ENCODE measurements around the gene THUMPD3.

Gene THUMPD3

DNA sequence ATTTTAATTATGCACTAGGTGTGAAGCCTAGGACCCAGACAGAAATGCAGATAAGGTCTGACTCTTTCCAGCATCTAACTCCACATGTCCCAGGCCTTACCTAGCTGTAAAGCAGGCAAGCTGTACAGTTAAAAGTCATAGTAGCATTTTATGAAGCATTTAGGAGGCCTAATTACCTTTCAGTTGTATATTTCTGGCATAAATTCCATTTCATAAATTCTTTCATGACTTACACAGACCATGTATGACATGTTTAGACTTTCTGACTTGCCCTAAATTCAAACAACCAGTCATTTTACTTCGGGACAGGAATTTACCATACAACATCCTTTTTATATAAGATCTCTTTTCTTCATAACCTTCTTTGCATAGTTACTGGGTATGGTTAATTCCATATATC, 35.3 kb upstream of the THUMPD3 start:
- DNase-seq = no peak
- Histone ChIP-seq H3K4me3 (ENCODE audit: low read depth, low read length) (no peak overlapping the region), H3K9me3 (no peaks in the 10 kb centered on the region), H3K4me1 (no peaks in the 10 kb centered on the region), H3K36me3 (no peaks in the 10 kb centered on the region), H3K27me3 (no peaks in the 10 kb centered on the region)
- TF ChIP-seq, protein P1, sequence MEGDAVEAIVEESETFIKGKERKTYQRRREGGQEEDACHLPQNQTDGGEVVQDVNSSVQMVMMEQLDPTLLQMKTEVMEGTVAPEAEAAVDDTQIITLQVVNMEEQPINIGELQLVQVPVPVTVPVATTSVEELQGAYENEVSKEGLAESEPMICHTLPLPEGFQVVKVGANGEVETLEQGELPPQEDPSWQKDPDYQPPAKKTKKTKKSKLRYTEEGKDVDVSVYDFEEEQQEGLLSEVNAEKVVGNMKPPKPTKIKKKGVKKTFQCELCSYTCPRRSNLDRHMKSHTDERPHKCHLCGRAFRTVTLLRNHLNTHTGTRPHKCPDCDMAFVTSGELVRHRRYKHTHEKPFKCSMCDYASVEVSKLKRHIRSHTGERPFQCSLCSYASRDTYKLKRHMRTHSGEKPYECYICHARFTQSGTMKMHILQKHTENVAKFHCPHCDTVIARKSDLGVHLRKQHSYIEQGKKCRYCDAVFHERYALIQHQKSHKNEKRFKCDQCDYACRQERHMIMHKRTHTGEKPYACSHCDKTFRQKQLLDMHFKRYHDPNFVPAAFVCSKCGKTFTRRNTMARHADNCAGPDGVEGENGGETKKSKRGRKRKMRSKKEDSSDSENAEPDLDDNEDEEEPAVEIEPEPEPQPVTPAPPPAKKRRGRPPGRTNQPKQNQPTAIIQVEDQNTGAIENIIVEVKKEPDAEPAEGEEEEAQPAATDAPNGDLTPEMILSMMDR (IDR thresholded peaks at IDR 0.05; ENCODE audit: low read depth, low read length) = no peak

DNA sequence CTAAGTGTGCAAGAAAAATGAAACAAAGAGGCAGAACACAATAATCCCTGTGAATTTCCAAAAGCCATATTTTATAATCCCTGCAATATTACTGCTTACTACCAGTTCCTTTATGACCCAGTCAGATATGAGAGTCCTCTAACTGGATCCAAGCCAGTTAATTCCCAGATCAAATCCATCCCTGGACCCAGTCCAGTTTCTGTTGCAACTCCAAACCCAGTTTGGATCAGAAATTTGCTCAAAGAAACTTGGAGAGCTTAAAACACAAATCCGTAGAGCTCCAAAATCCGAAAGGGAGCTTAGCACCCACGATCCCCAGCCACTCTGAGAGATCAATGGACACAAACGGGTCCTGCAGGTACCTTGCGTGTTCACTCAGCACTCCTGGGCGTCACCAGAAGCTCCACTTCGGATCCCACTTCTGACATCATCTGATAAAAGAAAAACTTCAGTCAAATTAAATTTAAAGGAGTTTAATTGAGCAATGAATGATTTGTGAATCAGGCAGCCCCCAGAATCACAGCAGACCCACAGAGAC, 32.6 kb upstream of the THUMPD3 start:
- no peaks in the 10 kb centered on the region for H3K4me1 ChIP-seq
- TF ChIP-seq, protein P1 (IDR thresholded peaks at IDR 0.05; ENCODE audit: low read depth, low read length) = no peak
- no peak overlapping the region for H3K4me3 ChIP-seq (ENCODE audit: low read depth, low read length)
- DNase-seq = no peak
- H3K27me3 ChIP-seq = no peaks in the 10 kb centered on the region
- H3K9me3 ChIP-seq = no peaks in the 10 kb centered on the region
- H3K36me3 ChIP-seq = no peaks in the 10 kb centered on the region

DNA sequence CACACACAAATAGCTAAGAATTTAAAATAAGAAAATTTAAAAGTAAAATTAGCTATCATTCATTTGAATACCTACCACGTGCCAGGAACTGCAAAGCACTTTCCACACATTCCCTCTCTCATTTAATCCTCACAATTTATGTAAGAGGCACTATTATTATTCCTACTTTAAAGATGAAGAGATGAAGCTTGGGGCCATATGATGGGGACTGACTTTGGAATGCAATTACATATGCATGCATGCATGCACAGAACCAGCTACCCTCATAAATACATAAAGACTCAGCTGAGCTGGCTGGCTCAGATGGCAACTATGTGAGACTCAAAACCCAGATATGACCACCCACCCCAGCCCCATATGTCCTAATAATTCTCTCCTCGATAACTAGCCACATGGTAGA, 31.7 kb upstream of the THUMPD3 start:
- TF ChIP-seq, protein P1 (IDR thresholded peaks at IDR 0.05; ENCODE audit: low read depth, low read length) = no peak
- Histone ChIP-seq H3K27me3 (no peaks in the 10 kb centered on the region), H3K4me1 (no peaks in the 10 kb centered on the region), H3K9me3 (no peaks in the 10 kb centered on the region), H3K36me3 (no peaks in the 10 kb centered on the region), H3K4me3 (ENCODE audit: low read depth, low read length) (no peak overlapping the region)
- no peak for DNase-seq

DNA sequence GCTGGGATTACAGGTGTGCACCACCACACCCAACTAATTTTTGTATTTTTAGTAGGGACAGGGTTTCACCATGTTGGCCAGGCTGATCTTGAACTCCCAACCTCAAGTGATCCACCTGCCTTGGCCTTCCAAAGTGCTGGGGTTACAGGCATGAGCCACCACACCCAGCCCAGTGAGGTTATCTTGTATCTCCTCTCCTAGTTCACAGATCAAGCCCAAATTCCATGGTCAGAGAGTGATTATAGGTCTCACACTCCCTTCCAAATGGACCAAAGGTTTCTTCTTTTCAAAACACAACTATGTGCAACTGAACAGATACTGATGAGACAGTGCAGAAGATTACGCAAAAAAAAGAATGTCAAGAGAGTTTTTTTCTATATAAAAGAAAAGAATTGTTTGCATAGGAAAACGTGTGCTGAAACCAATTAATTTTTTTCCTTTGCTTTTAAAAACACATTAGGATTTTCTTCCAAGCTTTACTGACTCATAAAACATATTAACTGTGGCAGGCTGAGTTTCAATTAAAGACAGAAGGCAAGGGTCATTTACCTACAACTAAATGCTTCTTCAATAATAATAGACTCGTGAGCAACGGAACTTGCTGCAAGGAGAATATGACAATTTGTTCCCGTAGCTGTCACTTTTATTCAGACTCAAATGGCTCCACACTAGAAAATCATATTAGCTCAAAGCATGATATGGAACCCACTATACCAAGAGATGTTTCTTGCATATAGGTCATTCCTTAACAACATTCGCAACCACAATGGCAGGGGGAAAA, 30.4 kb upstream of the THUMPD3 start:
- TF ChIP-seq, protein P1 (IDR thresholded peaks at IDR 0.05; ENCODE audit: low read depth, low read length) = no peak
- no peaks in the 10 kb centered on the region for H3K9me3 ChIP-seq
- no peak for DNase-seq
- H3K36me3 ChIP-seq = no peaks in the 10 kb centered on the region
- H3K4me3 ChIP-seq (ENCODE audit: low read depth, low read length) = no peak overlapping the region
- H3K27me3 ChIP-seq = no peaks in the 10 kb centered on the region
- H3K4me1 ChIP-seq = no peaks in the 10 kb centered on the region

DNA sequence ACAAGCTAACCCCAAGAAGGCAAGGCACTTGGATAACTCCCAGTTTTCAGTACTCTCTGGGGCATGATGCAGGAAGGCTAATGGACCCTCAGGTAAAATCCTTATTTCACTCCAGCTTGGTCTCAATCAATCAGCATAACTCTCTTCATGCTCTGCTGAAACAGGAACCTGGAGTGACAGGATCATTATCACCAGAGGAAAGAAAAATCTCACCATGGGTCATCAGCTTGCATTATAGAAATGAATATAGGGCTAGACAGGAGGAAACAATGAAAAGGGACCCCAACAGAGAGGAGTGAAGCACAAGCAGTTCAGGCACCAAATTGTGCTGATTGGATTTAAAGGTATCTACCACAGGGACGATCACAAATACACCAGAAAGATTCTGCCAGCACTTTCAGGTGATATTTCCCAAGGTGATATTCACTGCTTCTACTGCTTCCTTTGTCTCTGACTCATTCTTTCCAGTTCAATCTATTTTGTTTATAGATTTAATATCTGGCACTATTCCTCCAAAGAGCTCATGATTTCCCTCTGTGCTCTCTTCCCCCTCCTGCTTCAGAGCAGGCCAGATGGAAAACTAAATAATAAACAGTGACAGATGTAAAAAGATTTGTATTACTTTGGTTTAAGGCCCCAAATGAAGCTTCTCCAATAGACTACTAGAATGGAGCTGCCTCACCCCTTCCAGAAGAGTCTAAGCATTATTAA, 22.9 kb upstream of the THUMPD3 start:
- no peaks in the 10 kb centered on the region for H3K36me3 ChIP-seq

More for the DNA sequence above, 22.9 kb upstream of the THUMPD3 start:
- H3K4me1 ChIP-seq = no peaks in the 10 kb centered on the region
- no peaks in the 10 kb centered on the region for H3K27me3 ChIP-seq
- no peak for DNase-seq
- TF ChIP-seq, protein P1 (IDR thresholded peaks at IDR 0.05; ENCODE audit: low read depth, low read length) = no peak
- no peak overlapping the region for H3K4me3 ChIP-seq (ENCODE audit: low read depth, low read length)
- no peaks in the 10 kb centered on the region for H3K9me3 ChIP-seq

Data from BE2C (cell line).